H9 (cell line): Measurements from ENCODE around the gene TNNI3. TPM values are rescaled to one million over a fixed set of nuclear protein-coding genes. Genes with fewer than 3 reads are reported as not detected.

Source experiments
- DNase-seq: peaks from one replicate; pipeline ENCODE4 v3.0.0-alpha.2; 2017
- H2AFZ ChIP-seq: one replicate; pipeline ENCODE4 v1.6.1; 2013; ENCODE audit warnings: mild to moderate bottlenecking, low read length, control low read depth, moderate library complexity
- H2AK5ac ChIP-seq: 2 replicates; pipeline ENCODE4 v1.6.1; 2013; ENCODE audit warnings: low read length, control low read depth, mixed read lengths; ENCODE audit not compliant: insufficient read length
- H2BK120ac ChIP-seq: one replicate; pipeline ENCODE4 v1.6.1; 2013; ENCODE audit warnings: low read depth, mild to moderate bottlenecking, low read length, control low read depth, inconsistent platforms; ENCODE audit not compliant: poor library complexity, severe bottlenecking
- H2BK12ac ChIP-seq: 2 replicates; pipeline ENCODE4 v1.6.1; 2013; ENCODE audit warnings: low read length, control low read depth, mixed read lengths, low read depth; ENCODE audit not compliant: insufficient read length
- H2BK15ac ChIP-seq: 2 replicates; pipeline ENCODE4 v1.6.1; 2013; ENCODE audit warnings: low read depth, low read length, control low read depth
- H2BK20ac ChIP-seq: one replicate; pipeline ENCODE4 v1.6.1; 2013; ENCODE audit warnings: low read depth, mild to moderate bottlenecking, low read length, control low read depth, inconsistent platforms; ENCODE audit not compliant: poor library complexity, severe bottlenecking
- H2BK5ac ChIP-seq: 2 replicates; pipeline ENCODE4 v1.6.1; 2013; ENCODE audit warnings: low read length, control low read depth, mixed read lengths; ENCODE audit not compliant: insufficient read length
- H3K14ac ChIP-seq: 2 replicates; pipeline ENCODE4 v1.6.1; 2013; ENCODE audit warnings: low read length, control low read depth; ENCODE audit not compliant: insufficient read depth
- H3K18ac ChIP-seq: 2 replicates; pipeline ENCODE4 v1.6.1; 2013; ENCODE audit warnings: low read depth, mild to moderate bottlenecking, mixed read lengths, low read length, control low read depth; ENCODE audit not compliant: insufficient read length
- H3K23ac ChIP-seq: 2 replicates; pipeline ENCODE4 v1.6.1; 2013; ENCODE audit warnings: low read length, control low read depth, mixed read lengths, low read depth; ENCODE audit not compliant: insufficient read length
- H3K23me2 ChIP-seq: 2 replicates; pipeline ENCODE4 v1.6.1; 2013; ENCODE audit warnings: low read depth, mild to moderate bottlenecking, mixed read lengths, low read length, control low read depth; ENCODE audit not compliant: insufficient read length, poor library complexity, severe bottlenecking
- H3K27ac ChIP-seq: 2 replicates; pipeline ENCODE4 v1.5.1; 2013; ENCODE audit warnings: low read length, control low read depth, mixed read lengths, low read depth; ENCODE audit not compliant: insufficient read length
- H3K27me3 ChIP-seq: 2 replicates; pipeline ENCODE4 v1.6.1; 2013; ENCODE audit warnings: low read length, control low read depth, inconsistent platforms; ENCODE audit not compliant: insufficient read depth
- H3K4ac ChIP-seq: 2 replicates; pipeline ENCODE4 v1.6.1; 2013; ENCODE audit warnings: low read depth, mild to moderate bottlenecking, control low read depth, inconsistent platforms, low read length, moderate library complexity
- H3K4me1 ChIP-seq: 2 replicates; pipeline ENCODE4 v1.6.1; 2013; ENCODE audit warnings: low read length, control low read depth, inconsistent platforms; ENCODE audit not compliant: insufficient read depth
- H3K4me2 ChIP-seq: 2 replicates; pipeline ENCODE4 v1.6.1; 2013; ENCODE audit warnings: low read length, control low read depth, mixed read lengths; ENCODE audit not compliant: insufficient read length, insufficient read depth
- H3K56ac ChIP-seq: 2 replicates; pipeline ENCODE4 v1.6.1; 2013; ENCODE audit warnings: low read depth, mild to moderate bottlenecking, mixed read lengths, low read length, control low read depth; ENCODE audit not compliant: insufficient read length
- H3K79me1 ChIP-seq: 2 replicates; pipeline ENCODE4 v1.6.1; 2013; ENCODE audit warnings: low read depth, mild to moderate bottlenecking, moderate library complexity, low read length, control low read depth, inconsistent platforms; ENCODE audit not compliant: insufficient read depth, poor library complexity, severe bottlenecking
- H3K79me2 ChIP-seq: 2 replicates; pipeline ENCODE4 v1.6.1; 2013; ENCODE audit warnings: low read length, control low read depth, inconsistent platforms; ENCODE audit not compliant: insufficient read depth
- H3K9ac ChIP-seq: 2 replicates; pipeline ENCODE4 v1.6.1; 2013; ENCODE audit warnings: low read length, control low read depth, mixed read lengths; ENCODE audit not compliant: insufficient read length; ENCODE audit errors: extremely low read depth
- H3K9me3 ChIP-seq: one replicate; pipeline ENCODE4 v1.6.1; 2013; ENCODE audit warnings: low read depth, low read length, inconsistent platforms; ENCODE audit not compliant: control insufficient read depth
- H3T11ph ChIP-seq: one replicate; pipeline ENCODE4 v1.6.1; 2013; ENCODE audit warnings: mild to moderate bottlenecking, low read length, control low read depth, inconsistent platforms
- H4K20me1 ChIP-seq: one replicate; pipeline ENCODE4 v1.6.1; 2013; ENCODE audit not compliant: control insufficient read depth, insufficient read length, insufficient read depth
- H4K5ac ChIP-seq: 2 replicates; pipeline ENCODE4 v1.6.1; 2013; ENCODE audit warnings: low read depth, mild to moderate bottlenecking, mixed read lengths, low read length, control low read depth; ENCODE audit not compliant: insufficient read length
- H4K8ac ChIP-seq: replicated peaks from 2 replicates; pipeline ENCODE4 v1.6.1; 2013; ENCODE audit warnings: low read length, control low read depth, mixed read lengths, low read depth; ENCODE audit not compliant: insufficient read length
- H4K91ac ChIP-seq: 2 replicates; pipeline ENCODE4 v1.6.1; 2013; ENCODE audit warnings: low read depth, mild to moderate bottlenecking, moderate library complexity, mixed read lengths, low read length, control low read depth; ENCODE audit not compliant: insufficient read length
- H3K27ac Mint-ChIP-seq, 3 experiments: 2 replicates in 2 of 3; 3 replicates in 1 of 3; pipeline ENCODE4 v1.8.0; 2020 to 2021; ENCODE audit warnings: mixed read lengths in 3 of 3, mild to moderate bottlenecking in 1 of 3, moderate library complexity in 1 of 3
- H3K27me3 Mint-ChIP-seq: 2 replicates; pipeline ENCODE4 v1.8.0; 2021; ENCODE audit warnings: low read depth, mild to moderate bottlenecking, moderate library complexity, mixed read lengths
- H3K36me3 Mint-ChIP-seq, 3 experiments: 2 replicates in 2 of 3; 3 replicates in 1 of 3; pipeline ENCODE4 v1.8.0; 2020 to 2021; ENCODE audit warnings: low read depth in 3 of 3, mixed read lengths in 3 of 3; ENCODE audit not compliant: insufficient read depth in 1 of 3
- H3K4me1 Mint-ChIP-seq, 2 experiments: 2 replicates each; pipeline ENCODE4 v1.8.0; 2020; ENCODE audit warnings: mixed read lengths in 2 of 2
- H3K4me3 Mint-ChIP-seq, 2 experiments: 2 replicates in 1 of 2; 3 replicates in 1 of 2; pipeline ENCODE4 v1.8.0; 2020 to 2021; ENCODE audit warnings: mild to moderate bottlenecking in 2 of 2, mixed read lengths in 2 of 2, moderate library complexity in 1 of 2
- H3K9me3 Mint-ChIP-seq, 2 experiments: 2 replicates in 1 of 2; 3 replicates in 1 of 2; pipeline ENCODE4 v1.8.0; 2020; ENCODE audit warnings: mild to moderate bottlenecking in 2 of 2, mixed read lengths in 2 of 2, moderate library complexity in 1 of 2
- CTCF ChIP-seq: fragments of 200-600 bp; sonication (generic); conservative IDR thresholded peaks from 3 replicates; pipeline ENCODE4 v1.8.0; 2021; ENCODE audit warnings: antibody characterized with exemption, mild to moderate bottlenecking
- WGBS: extraction: QIAGEN DNeasy Blood & Tissue Kit; methylation state at CpG from one replicate; pipeline ENCODE4 v1.1.7; 2013; ENCODE audit warnings: missing lambda C conversion rate, low lambda C conversion rate, mixed read lengths; ENCODE audit not compliant: insufficient read length; ENCODE audit errors: extremely low coverage; 5-methylcytosine and 5-hydroxymethylcytosine counted together
- total RNA-seq: library from RNA; stranded (reverse); gene quantifications from 2 replicates; pipeline ENCODE4 v1.2.1, GENCODE V29; 2021

Gene TNNI3
- total RNA-seq, 1 experiment from 2014 or later = 36.9 TPM

GRCh38 chr19:55114566-55115145 lies 42.9 kb downstream of the TNNI3 start:
- DNase-seq = no peak
- Mint-ChIP-seq H3K9me3 (no peaks in the 10 kb centered on the region), H3K4me3 (peak overlapping the region; percentile 66 to 92; a peak in 3 of 5 replicates), H3K4me1 (peaks cover 21 to 30% of the 10 kb centered on the region in 2 experiments), H3K36me3 (peaks cover 4 to 8% (median 5%) of the 10 kb centered on the region in 3 experiments; a peak in 6 of 7 replicates), H3K27me3 (no peaks in the 10 kb centered on the region), H3K27ac (no peak overlapping the region)
- Histone ChIP-seq H2BK20ac (no peak overlapping the region), H3K79me2 (peaks cover 7% of the 10 kb centered on the region; the same call in 1 of the 2 replicates), H3K4me2 (no peak overlapping the region), H2BK12ac (no peak overlapping the region), H3K56ac (no peak overlapping the region), H3K18ac (peak overlapping the region; percentile 24), H4K91ac (no peak overlapping the region), H3K9ac (no peak overlapping the region), H4K5ac (no peak overlapping the region), H4K20me1 (peaks cover 2% of the 10 kb centered on the region), H2BK5ac (no peak overlapping the region), H3K4ac (no peak overlapping the region), H2AFZ (no peak overlapping the region), H3K23me2 (peaks cover 15% of the 10 kb centered on the region), H3K9me3 (no peaks in the 10 kb centered on the region), H2BK120ac (no peak overlapping the region), H4K8ac (no peak overlapping the region), H3K27ac (no peak overlapping the region), H3T11ph (no peak overlapping the region), H3K79me1 (peaks cover 5% of the 10 kb centered on the region), H3K4me1 (no peaks in the 10 kb centered on the region), H2AK5ac (no peak overlapping the region), H2BK15ac (no peak overlapping the region), H3K27me3 (no peaks in the 10 kb centered on the region), H3K14ac (no peak overlapping the region), H3K23ac (no peak overlapping the region)
- no CpG with 5 or more reads among the region's 9 CpGs for WGBS
- no peak for TF ChIP-seq CTCF
